Astrocyte of the cerebellum (primary cell): ENCODE data around the gene GFOD2.

ENCODE experiments used
- DNase-seq: peaks from one replicate; pipeline ENCODE4 v3.0.0-alpha.2; 2011; ENCODE audit warnings: low read depth
- H3K4me3 ChIP-seq: 2 replicates; pipeline ENCODE4 v1.5.1; 2011; ENCODE audit warnings: mild to moderate bottlenecking, low read depth, low read length, moderate library complexity
- CTCF ChIP-seq: IDR thresholded peaks from 2 replicates; pipeline ENCODE4 v1.5.1; 2012; ENCODE audit warnings: low read length, low read depth, moderate library complexity, mild to moderate bottlenecking; ENCODE audit errors: missing control alignments
- in situ Hi-C: cut with HindIII; loops from 2 replicates; pipeline ENCODE4 v1.10.0; 2017; ENCODE audit warnings: low sequenced_read_pairs

The GFOD2 gene

GRCh38 chr16:67708368-67708771, 10.7 kb downstream of the GFOD2 start:
- in situ Hi-C loops: no loop called here
- TF ChIP-seq CTCF: no peak
- H3K4me3 ChIP-seq: no peak overlapping the region
- DNase-seq: no peak

GRCh38 chr16:67707790-67708189, 11.3 kb downstream of the GFOD2 start:
- H3K4me3 ChIP-seq: no peak overlapping the region
- in situ Hi-C loops: no loop called here
- no peak for TF ChIP-seq CTCF
- no peak for DNase-seq

- no peak for DNase-seq
- in situ Hi-C loops: no loop called here
- no peak overlapping the region for H3K4me3 ChIP-seq
- no peak for TF ChIP-seq CTCF
Observed at GRCh38 chr16:67707210-67707609, 11.9 kb downstream of the GFOD2 start.

- in situ Hi-C loops: no loop called here
- H3K4me3 ChIP-seq: no peak overlapping the region
- no peak for DNase-seq
- TF ChIP-seq CTCF: no peak
Observed at GRCh38 chr16:67704110-67704509, 15.0 kb downstream of the GFOD2 start.

- H3K4me3 ChIP-seq: no peak overlapping the region
- no peak for DNase-seq
- in situ Hi-C loops: no loop called here
- no peak for TF ChIP-seq CTCF
Observed at GRCh38 chr16:67703626-67704025, 15.5 kb downstream of the GFOD2 start.

GRCh38 chr16:67702130-67702529, 17.0 kb downstream of the GFOD2 start:
- no peak for TF ChIP-seq CTCF
- DNase-seq: no peak
- in situ Hi-C loops: no loop called here
- no peak overlapping the region for H3K4me3 ChIP-seq

- no peak overlapping the region for H3K4me3 ChIP-seq
- in situ Hi-C loops: no loop called here
- no peak for TF ChIP-seq CTCF
- DNase-seq: no peak
Observed at GRCh38 chr16:67701420-67701819, 17.7 kb downstream of the GFOD2 start.
